ENCODE results near the gene STMN3.

STMN3 gene

DNA sequence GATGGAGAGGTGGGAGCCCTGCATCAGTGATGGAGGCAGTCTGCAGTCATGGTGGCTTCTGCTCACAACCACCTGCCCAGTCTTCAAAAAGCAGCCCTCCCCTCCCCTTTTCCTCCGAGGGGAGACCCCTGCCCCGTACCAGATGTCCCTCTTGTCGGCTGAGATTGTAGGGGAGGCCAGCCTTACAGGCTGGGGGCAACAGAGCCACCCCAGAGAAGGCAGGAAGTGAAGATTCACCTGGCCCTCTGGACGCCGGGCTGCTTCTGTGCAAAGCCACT is 47.8 kb upstream of the STMN3 start:
- Histone ChIP-seq H3K27ac (ENCODE audit: low read depth, low read length, poor library complexity, severe bottlenecking) (no peak overlapping the region), H3K4me2 (ENCODE audit: low read length) (no peak overlapping the region), H3K79me2 (ENCODE audit: insufficient read depth, low read length) (no peaks in the 10 kb centered on the region), H2AFZ (ENCODE audit: low read length) (no peak overlapping the region), H3K36me3 (ENCODE audit: insufficient read depth, low read length) (peaks cover 26% of the 10 kb centered on the region), H3F3A (ENCODE audit: insufficient read depth, low read length) (no peaks in the 10 kb centered on the region), H3K4me3 (ENCODE audit: low read depth, low read length, poor library complexity, severe bottlenecking) (no peak overlapping the region), H3K9me2 (ENCODE audit: low read depth, low read length) (no peaks in the 10 kb centered on the region), H3K27me3 (ENCODE audit: insufficient read depth, low read length) (no peaks in the 10 kb centered on the region), H3K4me1 (ENCODE audit: insufficient read depth, low read length, severe bottlenecking) (no peaks in the 10 kb centered on the region), H4K20me1 (ENCODE audit: insufficient read depth, low read length) (no peaks in the 10 kb centered on the region), H3K9me3 (ENCODE audit: low read length) (no peaks in the 10 kb centered on the region), H3K9ac (ENCODE audit: low read length) (no peak overlapping the region)
- no peak for TF ChIP-seq EZH2 (IDR thresholded peaks at IDR 0.05; ENCODE audit: borderline replicate concordance, low read length)
- TF ChIP-seq, protein P1, sequence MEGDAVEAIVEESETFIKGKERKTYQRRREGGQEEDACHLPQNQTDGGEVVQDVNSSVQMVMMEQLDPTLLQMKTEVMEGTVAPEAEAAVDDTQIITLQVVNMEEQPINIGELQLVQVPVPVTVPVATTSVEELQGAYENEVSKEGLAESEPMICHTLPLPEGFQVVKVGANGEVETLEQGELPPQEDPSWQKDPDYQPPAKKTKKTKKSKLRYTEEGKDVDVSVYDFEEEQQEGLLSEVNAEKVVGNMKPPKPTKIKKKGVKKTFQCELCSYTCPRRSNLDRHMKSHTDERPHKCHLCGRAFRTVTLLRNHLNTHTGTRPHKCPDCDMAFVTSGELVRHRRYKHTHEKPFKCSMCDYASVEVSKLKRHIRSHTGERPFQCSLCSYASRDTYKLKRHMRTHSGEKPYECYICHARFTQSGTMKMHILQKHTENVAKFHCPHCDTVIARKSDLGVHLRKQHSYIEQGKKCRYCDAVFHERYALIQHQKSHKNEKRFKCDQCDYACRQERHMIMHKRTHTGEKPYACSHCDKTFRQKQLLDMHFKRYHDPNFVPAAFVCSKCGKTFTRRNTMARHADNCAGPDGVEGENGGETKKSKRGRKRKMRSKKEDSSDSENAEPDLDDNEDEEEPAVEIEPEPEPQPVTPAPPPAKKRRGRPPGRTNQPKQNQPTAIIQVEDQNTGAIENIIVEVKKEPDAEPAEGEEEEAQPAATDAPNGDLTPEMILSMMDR (IDR thresholded peaks at IDR 0.05; ENCODE audit: low read length): no peak

DNA sequence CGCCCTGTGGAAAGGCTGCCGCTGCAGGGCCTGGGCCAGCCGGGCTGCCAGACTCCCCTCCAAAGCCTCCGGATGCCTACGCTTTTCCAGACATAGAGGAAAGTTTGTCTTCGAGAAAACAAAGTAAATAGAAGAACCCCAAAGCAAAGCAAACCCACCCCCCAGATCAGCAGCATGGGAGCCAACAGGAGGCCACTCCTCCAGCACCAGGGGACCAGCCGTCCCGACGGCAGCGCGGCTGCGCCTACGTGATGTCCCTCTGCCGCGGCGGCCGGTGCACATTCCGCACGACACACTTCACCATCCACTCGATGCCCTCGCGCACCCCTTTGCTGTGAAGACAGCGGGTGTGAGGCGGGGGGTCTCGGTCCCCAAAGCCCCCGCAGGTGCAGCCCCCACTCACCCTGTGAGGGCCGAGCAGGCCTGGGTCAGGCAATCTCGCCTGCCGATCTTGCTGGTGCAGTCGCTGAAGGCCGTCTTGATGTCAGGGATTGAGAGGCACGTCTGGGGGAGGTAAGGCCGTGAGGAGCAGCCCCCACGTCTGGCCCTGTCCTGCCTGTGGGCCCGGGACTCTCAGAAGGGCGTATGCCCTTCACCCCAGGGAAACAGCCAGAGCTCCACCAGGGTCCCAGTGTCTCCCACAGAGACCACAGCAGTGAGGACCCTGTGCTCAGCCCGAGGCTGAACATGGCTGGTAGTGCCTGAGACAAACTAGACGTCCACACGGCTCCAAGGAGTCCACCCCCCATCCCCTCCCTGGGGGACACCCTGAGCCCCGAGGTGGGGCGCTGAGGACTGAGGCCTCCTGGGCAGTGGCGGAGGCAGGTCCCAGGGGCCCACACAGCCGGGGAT is 47.2 kb upstream of the STMN3 start:
- Histone ChIP-seq H3F3A (ENCODE audit: insufficient read depth, low read length) (no peaks in the 10 kb centered on the region), H3K27me3 (ENCODE audit: insufficient read depth, low read length) (no peaks in the 10 kb centered on the region), H3K36me3 (ENCODE audit: insufficient read depth, low read length) (peaks cover 21% of the 10 kb centered on the region), H2AFZ (ENCODE audit: low read length) (no peak overlapping the region), H3K4me3 (ENCODE audit: low read depth, low read length, poor library complexity, severe bottlenecking) (no peak overlapping the region), H3K9ac (ENCODE audit: low read length) (no peak overlapping the region), H3K4me2 (ENCODE audit: low read length) (no peak overlapping the region), H3K4me1 (ENCODE audit: insufficient read depth, low read length, severe bottlenecking) (no peaks in the 10 kb centered on the region), H3K9me2 (ENCODE audit: low read depth, low read length) (no peaks in the 10 kb centered on the region), H3K79me2 (ENCODE audit: insufficient read depth, low read length) (no peaks in the 10 kb centered on the region), H3K9me3 (ENCODE audit: low read length) (no peaks in the 10 kb centered on the region), H4K20me1 (ENCODE audit: insufficient read depth, low read length) (no peaks in the 10 kb centered on the region), H3K27ac (ENCODE audit: low read depth, low read length, poor library complexity, severe bottlenecking) (no peak overlapping the region)
- no peak for TF ChIP-seq EZH2 (IDR thresholded peaks at IDR 0.05; ENCODE audit: borderline replicate concordance, low read length)
- TF ChIP-seq, protein P1 (IDR thresholded peaks at IDR 0.05; ENCODE audit: low read length): no peak

DNA sequence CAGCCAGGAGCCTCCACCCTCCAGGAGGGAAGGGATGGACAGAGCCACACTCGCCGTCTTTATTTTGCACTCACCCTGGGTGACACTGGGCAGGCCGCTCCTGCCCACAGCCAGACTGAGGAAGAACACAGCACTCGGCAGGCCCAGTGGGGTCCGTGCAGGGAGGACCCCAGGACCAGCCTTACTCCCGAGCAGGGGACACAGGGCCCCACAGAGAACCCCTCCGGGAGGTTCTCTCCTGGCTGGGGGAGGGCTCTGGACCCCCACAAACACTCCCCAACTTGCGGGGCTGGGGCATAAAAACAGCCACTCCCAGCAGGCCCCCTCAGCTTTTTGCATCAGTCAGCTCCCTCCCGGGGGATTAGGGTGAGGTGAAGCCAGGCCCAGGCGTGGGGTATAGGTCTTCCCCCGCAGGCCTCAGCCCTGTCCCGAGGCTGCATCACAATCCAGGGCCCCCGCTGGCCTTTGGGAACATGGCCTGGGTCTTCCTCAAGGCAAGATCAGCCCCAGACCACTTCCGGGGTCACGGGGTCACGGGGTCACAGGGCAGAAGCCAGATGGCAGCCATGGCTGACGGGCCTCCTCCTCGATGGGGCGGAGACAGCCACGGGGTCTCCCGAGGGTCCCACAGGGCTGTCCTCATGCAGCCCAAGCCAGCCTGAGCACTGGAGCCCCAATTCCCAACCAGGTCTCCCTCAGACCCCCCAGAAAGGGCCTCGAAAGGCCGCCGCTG is 46.4 kb upstream of the STMN3 start:
- no peak overlapping the region for H2AFZ ChIP-seq (ENCODE audit: low read length)
- H3K27me3 ChIP-seq (ENCODE audit: insufficient read depth, low read length): no peaks in the 10 kb centered on the region
- H3F3A ChIP-seq (ENCODE audit: insufficient read depth, low read length): no peaks in the 10 kb centered on the region
- no peaks in the 10 kb centered on the region for H3K9me2 ChIP-seq (ENCODE audit: low read depth, low read length)
- H3K36me3 ChIP-seq (ENCODE audit: insufficient read depth, low read length): peaks cover 13% of the 10 kb centered on the region
- H3K9ac ChIP-seq (ENCODE audit: low read length): no peak overlapping the region
- no peaks in the 10 kb centered on the region for H3K4me1 ChIP-seq (ENCODE audit: insufficient read depth, low read length, severe bottlenecking)
- H3K9me3 ChIP-seq (ENCODE audit: low read length): no peaks in the 10 kb centered on the region
- H3K4me3 ChIP-seq (ENCODE audit: low read depth, low read length, poor library complexity, severe bottlenecking): no peak overlapping the region
- H3K79me2 ChIP-seq (ENCODE audit: insufficient read depth, low read length): no peaks in the 10 kb centered on the region
- no peaks in the 10 kb centered on the region for H4K20me1 ChIP-seq (ENCODE audit: insufficient read depth, low read length)
- no peak overlapping the region for H3K4me2 ChIP-seq (ENCODE audit: low read length)
- no peak overlapping the region for H3K27ac ChIP-seq (ENCODE audit: low read depth, low read length, poor library complexity, severe bottlenecking)
- TF ChIP-seq EZH2 (IDR thresholded peaks at IDR 0.05; ENCODE audit: borderline replicate concordance, low read length): no peak
- TF ChIP-seq, protein P1 (IDR thresholded peaks at IDR 0.05; ENCODE audit: low read length): no peak
